Cardiac ventricle fibroblast (primary cell): ENCODE data around the gene MUC13. TPM values are rescaled to one million over a fixed set of nuclear protein-coding genes. Genes with fewer than 3 reads are reported as not detected.

ENCODE experiments used
- total RNA-seq: library from RNA; depleted of rRNA; stranded (reverse); fragments of >200 nt; gene quantifications from 2 replicates; pipeline ENCODE4 v1.2.3, GENCODE V29; 2015

Gene MUC13
- not detected in 2 replicates for total RNA-seq

GRCh38 chr3:124934577-124934976 lies at the start of gene MUC13:
Gene MUC13, minus strand, starts transcription at chr3:124934751. Its CDS starts 39 bp downstream, at chr3:124934712.

GRCh38 chr3:124887177-124887931 lies 47.2 kb downstream of the MUC13 start, which contains the start of gene ITGB5:
Gene ITGB5, minus strand, starts transcription at chr3:124887365. Its CDS starts 365 bp downstream, at chr3:124887000.

Other genes starting within 250 kb of the MUC13 start
- gene UMPS, start 204.3 kb downstream of the MUC13 start, total RNA-seq: 12.4 and 17.4 TPM in 2 replicates
- 199 and 200 TPM in 2 replicates for gene ITGB5, start 47.4 kb downstream of the MUC13 start, total RNA-seq
- 145 and 149 TPM in 2 replicates for gene HEG1, start 121.2 kb upstream of the MUC13 start, total RNA-seq